ENCODE data around the gene TSSK2. TPM values are rescaled to one million over a fixed set of nuclear protein-coding genes. Genes with fewer than 3 reads are reported as not detected.
"Not testable (repeated sequence)": the region's sequence is repeated elsewhere in the genome, so short reads cannot be mapped to it uniquely, and the experiment has no call there.

TSSK2 gene
- polyA plus RNA-seq, 3 donors = 0.07 TPM; not detected in 1

- WGBS, 3 donors = 51 to 60% (median 54%) methylated on average over 10 of the region's 10 CpGs
- H3K27ac ChIP-seq (ENCODE audit: low read depth, low read length) = no peak overlapping the region
Measured at GRCh38 chr22:19151329-19152191, 20.5 kb downstream of the TSSK2 start.

- no peak overlapping the region for H3K27ac ChIP-seq (ENCODE audit: low read depth, low read length)
- 55 to 61% (median 58%) methylated on average over 11 of the region's 11 CpGs for WGBS, 3 donors
Measured at GRCh38 chr22:19152942-19153883, 22.1 kb downstream of the TSSK2 start.

DNA sequence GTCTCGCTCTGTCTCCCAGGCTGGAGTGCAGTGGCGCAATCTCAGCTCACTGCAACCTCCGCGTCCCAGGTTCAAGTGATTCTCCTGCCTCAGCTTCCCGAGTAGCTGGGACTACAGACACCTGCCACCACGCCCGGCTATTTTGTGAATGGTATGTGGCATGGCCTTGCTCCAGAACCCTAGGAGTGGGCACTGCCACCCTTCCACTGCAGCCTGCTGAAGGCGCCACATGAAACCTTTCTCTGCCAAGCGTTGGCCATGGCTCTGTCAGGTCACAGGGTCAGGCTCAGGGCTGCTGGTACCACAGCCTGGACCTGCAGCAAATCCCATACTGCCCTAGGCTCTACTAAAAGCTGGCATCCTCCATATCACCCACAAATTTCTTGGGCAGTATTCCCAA, 25.0 kb downstream of the TSSK2 start:
- not testable (repeated sequence) for H3K27ac ChIP-seq (ENCODE audit: low read depth, low read length)
- WGBS, 3 donors = 83 to 85% (median 85%) methylated on average over 9 of the region's 9 CpGs

DNA sequence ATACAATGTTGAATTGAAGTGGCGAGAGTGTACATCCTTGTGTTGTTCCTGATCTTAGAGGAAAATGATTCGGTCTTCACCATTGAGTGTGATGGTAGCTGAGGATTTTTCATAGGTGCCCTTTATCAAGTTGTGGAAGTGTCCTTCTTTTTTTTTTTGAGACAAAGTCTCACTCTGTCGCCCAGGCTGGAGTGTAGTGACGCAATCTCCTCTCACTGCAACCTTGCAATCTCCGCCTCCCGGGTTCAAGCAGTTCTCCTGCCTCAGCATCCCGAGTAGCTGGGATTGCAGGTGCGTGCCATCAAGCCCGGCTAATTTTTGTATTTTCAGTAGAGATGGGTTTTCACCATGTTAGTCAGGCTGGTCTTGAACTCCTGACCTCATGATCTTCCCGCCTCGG, 27.5 kb downstream of the TSSK2 start:
- not testable (repeated sequence) for H3K27ac ChIP-seq (ENCODE audit: low read depth, low read length)
- WGBS, 3 donors = 77 to 88% (median 80%) methylated on average over 11 of the region's 11 CpGs

DNA sequence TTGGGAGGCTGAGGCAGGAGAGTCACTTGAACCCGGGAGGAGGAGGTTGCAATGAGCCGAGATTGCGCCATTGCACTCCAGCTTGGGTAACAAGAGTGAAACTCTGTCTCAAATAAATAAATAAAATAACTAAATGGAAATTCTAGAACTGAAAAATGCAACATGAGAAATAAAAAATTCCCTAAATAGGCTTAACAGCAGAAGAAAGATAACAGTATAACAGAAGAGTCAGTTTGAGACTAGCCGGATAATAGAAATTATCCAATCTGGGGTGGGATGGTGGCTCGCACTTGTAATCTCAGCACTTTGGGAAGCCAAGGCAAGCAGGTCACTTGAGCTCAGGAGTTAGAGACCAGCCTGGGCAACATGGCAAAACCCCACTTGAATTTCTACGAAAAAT, 33.3 kb downstream of the TSSK2 start:
- WGBS, 3 donors = 89 to 97% (median 97%) methylated on average over 6 of the region's 6 CpGs
- H3K27ac ChIP-seq (ENCODE audit: low read depth, low read length) = no peak overlapping the region

DNA sequence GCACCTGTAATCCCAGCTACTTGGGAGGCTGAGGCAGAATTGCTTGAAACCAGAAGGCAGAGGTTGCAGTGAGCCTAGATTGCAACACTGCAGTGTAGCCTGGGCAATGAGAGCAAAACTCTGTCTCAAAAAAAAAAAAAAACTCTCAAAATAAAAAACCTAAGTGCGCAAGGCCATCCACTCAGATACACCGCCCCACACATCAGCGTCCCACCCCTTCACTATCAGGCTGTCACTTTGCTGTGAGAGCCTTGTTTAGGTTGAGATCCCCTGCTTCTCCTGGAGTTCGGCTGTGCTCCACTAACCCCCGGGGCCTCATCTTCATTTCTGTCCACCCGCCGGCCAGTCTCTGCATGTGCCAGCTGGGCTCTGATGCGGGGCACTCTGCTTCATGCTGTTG, 35.3 kb downstream of the TSSK2 start:
- 72 to 82% (median 79%) methylated on average over 8 of the region's 8 CpGs for WGBS, 3 donors
- no peak overlapping the region for H3K27ac ChIP-seq (ENCODE audit: low read depth, low read length)

GRCh38 chr22:19167106-19167869, 36.2 kb downstream of the TSSK2 start:
- 70 to 76% (median 72%) methylated on average over 13 of the region's 13 CpGs for WGBS, 3 donors
- no peak overlapping the region for H3K27ac ChIP-seq (ENCODE audit: low read depth, low read length)

DNA sequence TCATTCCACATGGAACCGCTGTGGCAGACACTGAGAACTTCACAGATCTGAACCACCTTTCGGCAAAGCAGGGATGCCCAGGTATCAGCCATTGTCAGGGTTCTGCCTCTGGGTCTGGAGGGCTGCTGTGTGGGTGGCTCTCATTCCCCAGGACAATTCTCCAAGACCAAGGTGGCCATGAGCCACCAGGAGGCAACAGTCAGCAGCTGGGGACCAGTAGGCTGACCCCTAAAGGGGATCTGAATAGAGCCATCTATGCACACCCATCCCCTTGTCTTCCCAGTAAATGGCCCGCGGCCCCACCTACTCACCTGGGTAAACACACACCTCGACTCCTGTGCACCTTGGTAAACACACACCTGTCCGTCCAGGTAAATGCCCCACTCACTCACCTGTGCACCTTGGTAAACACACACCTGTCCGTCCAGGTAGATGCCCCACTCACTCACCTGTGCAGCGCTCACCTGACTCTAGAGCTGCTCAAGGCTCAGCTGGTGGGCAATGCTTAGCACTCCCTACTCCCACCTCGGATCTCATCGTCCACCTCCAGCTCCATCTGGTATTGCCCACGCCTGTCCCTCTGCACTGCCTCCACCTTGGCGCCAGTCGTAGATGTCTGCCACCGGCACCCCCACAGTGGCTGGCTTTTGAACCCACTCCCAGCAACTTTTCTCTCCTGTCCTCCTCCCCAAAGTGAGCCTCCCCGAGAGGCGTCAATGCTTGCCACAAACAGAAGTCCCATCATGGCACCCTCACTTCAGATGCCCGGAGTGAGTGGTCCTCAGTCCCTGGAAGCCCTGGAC, 37.2 kb downstream of the TSSK2 start:
- WGBS, 3 donors = 35 to 79% (median 64%) methylated on average over 17 of the region's 17 CpGs
- no peak overlapping the region for H3K27ac ChIP-seq (ENCODE audit: low read depth, low read length)

DNA sequence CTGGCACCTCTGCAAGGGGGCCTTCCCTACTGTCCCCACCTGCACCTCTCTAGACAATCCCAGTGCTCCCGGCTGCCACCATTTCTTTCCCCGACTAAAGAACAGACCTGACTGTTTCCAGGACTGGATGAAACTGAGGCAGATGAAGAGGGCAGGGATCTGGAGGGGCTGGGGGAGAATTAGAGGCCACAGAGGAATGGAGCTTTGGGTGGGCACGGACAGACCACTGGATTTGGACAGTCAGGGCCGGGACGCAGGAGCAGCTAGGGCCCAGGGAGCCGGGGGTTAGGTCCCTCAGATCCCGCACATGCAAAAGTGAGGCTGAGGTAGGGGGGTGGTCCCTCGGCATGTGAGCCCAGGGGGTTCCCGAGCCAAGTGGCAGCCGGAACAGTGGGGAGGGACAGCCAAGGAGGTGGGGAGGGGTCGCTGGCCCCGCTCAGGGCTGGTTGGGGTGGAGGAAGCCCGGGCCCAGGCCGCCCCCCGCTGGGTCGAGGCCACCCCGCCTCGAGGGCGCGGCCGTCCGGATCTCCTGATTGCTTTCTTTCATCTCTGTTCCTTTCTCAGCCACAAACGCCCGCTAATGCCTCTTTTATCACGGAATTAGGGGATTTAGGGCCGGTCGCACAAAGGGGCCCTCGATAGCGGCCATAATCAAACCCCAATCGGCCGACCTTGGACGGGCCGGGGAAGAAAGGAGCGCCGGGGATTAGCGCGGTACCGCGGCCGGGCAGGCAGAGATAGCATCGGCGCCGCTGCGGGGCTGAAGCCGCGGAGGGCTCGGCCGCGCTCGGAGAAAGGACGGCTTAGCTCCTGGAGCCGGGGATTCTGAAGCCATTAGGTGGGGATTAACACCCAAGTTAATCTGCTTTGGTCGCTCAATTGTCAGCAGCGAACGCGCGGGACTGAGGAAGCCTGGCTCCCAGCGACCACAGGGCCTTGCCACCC, 38.2 kb downstream of the TSSK2 start:
- no peak overlapping the region for H3K27ac ChIP-seq (ENCODE audit: low read depth, low read length)
- 4 to 7% (median 7%) methylated on average over 56 to 58 of the region's 58 CpGs for WGBS, 3 donors

- 35 to 55% (median 44%) methylated on average over 7 of the region's 7 CpGs for WGBS, 3 donors
- no peak overlapping the region for H3K27ac ChIP-seq (ENCODE audit: low read depth, low read length)
Measured at GRCh38 chr22:19169947-19170318, 38.8 kb downstream of the TSSK2 start.

DNA sequence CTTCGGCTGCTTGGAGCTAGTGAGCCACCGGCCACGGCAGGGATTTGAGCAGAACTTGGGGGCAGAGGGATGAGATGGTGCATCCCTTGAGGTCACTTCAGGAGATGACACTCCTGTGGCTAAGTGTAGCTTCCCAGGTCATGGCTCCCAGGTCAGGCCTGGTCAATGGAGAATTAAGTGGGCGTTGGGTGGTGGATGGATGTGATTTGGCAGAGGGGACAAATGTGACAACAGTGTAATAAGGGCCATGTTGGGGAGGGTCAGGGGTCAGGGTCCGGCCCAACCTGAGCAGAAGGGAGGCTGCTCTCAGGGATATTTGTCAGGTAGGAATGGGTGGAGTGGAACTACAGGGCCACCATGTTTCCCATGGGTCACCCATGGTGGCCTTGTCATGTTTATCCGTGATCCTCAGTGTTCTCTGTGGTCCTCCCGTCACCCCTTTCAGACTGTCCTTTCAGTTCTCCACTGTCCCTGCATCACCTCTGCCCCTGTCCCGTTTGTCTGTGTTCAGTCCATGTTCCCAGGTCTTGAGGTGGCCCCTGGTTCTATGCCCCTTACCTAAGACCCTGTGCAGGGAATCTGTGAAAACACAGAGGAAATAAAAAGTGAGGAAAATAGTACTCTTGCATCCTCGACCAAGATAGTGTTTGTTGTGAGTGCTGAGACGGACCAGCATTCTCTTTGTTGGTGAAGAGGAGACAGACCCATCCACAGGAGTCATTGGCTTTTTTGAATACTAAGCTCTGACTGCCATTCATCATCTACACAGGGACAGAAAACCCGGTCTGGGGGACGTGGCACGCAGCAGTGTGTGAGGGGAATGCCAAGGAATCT, 41.3 kb downstream of the TSSK2 start:
- H3K27ac ChIP-seq (ENCODE audit: low read depth, low read length) = no peak overlapping the region
- 34 to 39% (median 35%) methylated on average over 13 of the region's 13 CpGs for WGBS, 3 donors

DNA sequence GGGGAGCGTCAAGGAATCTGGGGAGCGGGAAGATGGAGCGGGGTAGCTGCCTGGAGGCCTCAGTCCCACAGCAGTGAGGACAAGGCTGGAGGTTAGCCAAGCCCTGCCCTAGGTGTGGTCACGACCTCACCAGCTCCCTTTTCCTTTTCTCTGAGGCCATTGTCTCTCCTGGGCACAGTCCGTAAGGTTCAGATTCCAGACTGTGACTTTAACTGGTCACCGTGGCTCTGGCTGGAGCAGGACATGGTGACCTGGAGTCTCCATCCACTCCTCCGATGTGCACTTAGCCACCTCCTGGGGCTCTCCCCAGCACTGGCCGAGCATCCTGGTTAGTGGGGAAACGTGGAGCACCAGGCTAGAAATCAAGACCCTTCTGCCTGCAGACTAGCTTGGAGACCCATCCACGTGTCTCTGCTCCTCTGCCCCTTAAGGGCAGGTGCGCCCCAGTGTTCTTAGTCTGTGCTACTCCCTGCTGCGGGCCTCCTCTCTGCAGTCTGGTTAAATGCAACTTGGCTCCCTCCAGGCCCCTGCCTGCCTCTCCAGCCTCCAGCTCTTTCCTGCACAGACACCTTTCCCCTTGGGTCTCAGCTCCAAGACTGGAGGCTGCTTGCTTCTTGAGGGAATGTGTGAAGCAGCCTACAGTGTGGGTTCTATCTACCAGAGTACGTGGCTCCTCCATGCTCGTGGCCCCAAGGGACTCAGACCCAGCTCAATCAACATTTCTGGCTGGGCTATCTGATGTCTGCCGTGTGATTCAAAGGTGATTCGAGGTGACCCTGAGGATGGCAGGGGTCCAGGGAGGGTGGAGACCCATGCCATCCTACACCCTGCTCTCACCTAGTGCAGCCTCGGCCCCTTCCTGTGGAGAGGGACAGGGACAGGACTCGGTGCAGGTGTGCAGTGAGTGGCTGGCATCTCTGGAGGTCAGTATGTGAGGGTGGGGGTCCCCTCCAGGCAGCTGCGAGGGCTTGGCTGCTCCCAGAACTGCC, 42.2 kb downstream of the TSSK2 start:
- 63 to 75% (median 64%) methylated on average over 19 of the region's 19 CpGs for WGBS, 3 donors
- H3K27ac ChIP-seq (ENCODE audit: low read depth, low read length) = no peak overlapping the region

GRCh38 chr22:19174106-19175025, 43.3 kb downstream of the TSSK2 start:
- 38 to 46% (median 39%) methylated on average over 14 of the region's 14 CpGs for WGBS, 3 donors
- H3K27ac ChIP-seq (ENCODE audit: low read depth, low read length) = no peak overlapping the region

DNA sequence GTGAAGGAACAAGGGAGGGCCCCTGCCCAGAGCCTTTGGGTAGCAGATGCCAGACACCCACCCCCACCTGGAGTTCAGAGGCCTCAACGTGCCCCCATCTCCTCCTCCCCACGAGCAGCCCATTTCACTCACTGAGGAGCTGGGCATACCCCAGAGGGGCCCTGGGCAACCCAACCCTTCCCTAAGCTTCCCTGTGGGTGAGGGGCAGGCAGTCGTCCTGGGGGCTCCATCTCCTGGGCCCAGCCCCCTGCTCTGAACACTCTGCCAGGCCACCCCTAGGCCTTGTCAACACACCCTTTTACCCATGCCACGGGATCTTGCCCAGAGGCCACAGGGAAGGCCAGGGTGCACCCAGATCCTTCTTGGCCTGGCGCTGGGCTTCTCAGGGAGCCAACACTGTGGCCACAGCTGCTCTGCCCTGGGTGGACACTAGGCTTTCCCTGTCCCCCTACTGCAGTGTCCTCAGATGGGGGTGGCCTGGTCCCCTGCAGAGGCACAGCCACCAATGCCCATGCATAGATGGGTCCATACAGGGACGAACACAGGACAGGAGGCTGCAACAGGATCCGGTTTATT, 44.0 kb downstream of the TSSK2 start:
- WGBS, 3 donors = 67 to 76% (median 68%) methylated on average over 7 of the region's 7 CpGs
- no peak overlapping the region for H3K27ac ChIP-seq (ENCODE audit: low read depth, low read length)

Data from adipose tissue (tissue), 3 donors.